Right ventricle myocardium inferior (tissue), 1 donor: Measurements from ENCODE around the gene GPSM1. TPM values are rescaled to one million over a fixed set of nuclear protein-coding genes. Genes with fewer than 3 reads are reported as not detected.
"Not testable (repeated sequence)": the region's sequence is repeated elsewhere in the genome, so short reads cannot be mapped to it uniquely, and the experiment has no call there.

ENCODE experiments used
- ATAC-seq: fragments of 200-7000 bp; cut with Tn5 transposase; one replicate; pipeline ENCODE4 v1.9.1; 2020; ENCODE audit warnings: mild to moderate bottlenecking, moderate library complexity
- DNase-seq: peaks from one replicate; pipeline ENCODE4 v3.0.0; 2021; ENCODE audit errors: missing footprints
- intact Hi-C: fragments of 100-400 bp; cut with DNase I; formaldehyde crosslinking; loops from one replicate; pipeline ENCODE4 v1.11.0; 2022
- total RNA-seq: library from RNA; stranded (reverse); fragmentation: NEBNext Ultra II Directional; extraction: Animal tissue kit (Norgen Biotek cat#: 25700); gene quantifications from one replicate; pipeline ENCODE4 v1.2.1, GENCODE V29; 2021
- donor health status: DM: no; HTN: yes; CAD: no; lungs with severe emphysema.

Gene GPSM1
- total RNA-seq, 1 donor from 2014 or later, result 48.6 TPM

GRCh38 chr9:136347472-136348256 lies 20.3 kb downstream of the GPSM1 start:
- no peak for DNase-seq
- ATAC-seq, result no peak
- intact Hi-C loops, result no loop called here

GRCh38 chr9:136348691-136349090 lies 21.4 kb downstream of the GPSM1 start:
- intact Hi-C loops, result no loop called here
- no peak for ATAC-seq
- no peak for DNase-seq

GRCh38 chr9:136349546-136349945 lies 22.2 kb downstream of the GPSM1 start:
- intact Hi-C loops, result no loop called here
- DNase-seq (no peak), ATAC-seq (no peak)

GRCh38 chr9:136351252-136351800 lies 24.0 kb downstream of the GPSM1 start:
- ATAC-seq (no peak), DNase-seq (no peak)
- intact Hi-C loops, result no loop called here

- ATAC-seq, DNase-seq, intact Hi-C loops: not testable (repeated sequence)
These were observed 24.5 kb downstream of the GPSM1 start for GRCh38 chr9:136351868-136352267.

- intact Hi-C loops, result no loop called here
- DNase-seq (no peak), ATAC-seq (peak; percentile 16)
These were observed 25.3 kb downstream of the GPSM1 start for GRCh38 chr9:136352682-136353081.

- ATAC-seq (no peak), DNase-seq (no peak)
These were observed 25.7 kb downstream of the GPSM1 start for GRCh38 chr9:136353088-136353487.

GRCh38 chr9:136353757-136354488 lies 26.6 kb downstream of the GPSM1 start:
- intact Hi-C loops, result no loop called here
- DNase-seq (no peak), ATAC-seq (peak; percentile 17)

More at GRCh38 chr9:136353088-136353487, 25.7 kb downstream of the GPSM1 start:
- intact Hi-C loops, result no loop called here

- intact Hi-C loops, result no loop called here
- ATAC-seq, result peak; percentile 60
- DNase-seq, result no peak
These were observed 27.3 kb downstream of the GPSM1 start for GRCh38 chr9:136354592-136355085.

GRCh38 chr9:136355616-136356557 lies 28.5 kb downstream of the GPSM1 start:
- intact Hi-C loops, result no loop called here
- ATAC-seq (no peak), DNase-seq (no peak)

GRCh38 chr9:136357202-136357725 lies 29.9 kb downstream of the GPSM1 start:
- DNase-seq (no peak), ATAC-seq (no peak)
- intact Hi-C loops, result no loop called here

GRCh38 chr9:136358016-136358415 lies 30.7 kb downstream of the GPSM1 start:
- DNase-seq (no peak), ATAC-seq (no peak)
- intact Hi-C loops, result no loop called here

- ATAC-seq, result no peak
- intact Hi-C loops, result no loop called here
- no peak for DNase-seq
These were observed 31.5 kb downstream of the GPSM1 start for GRCh38 chr9:136358888-136359287.

- intact Hi-C loops, result no loop called here
- ATAC-seq, result no peak
- DNase-seq, result no peak
These were observed 32.7 kb downstream of the GPSM1 start for GRCh38 chr9:136359774-136360718.

- intact Hi-C loops, result no loop called here
- DNase-seq (no peak), ATAC-seq (no peak)
These were observed 33.9 kb downstream of the GPSM1 start for GRCh38 chr9:136361047-136361753.

- intact Hi-C loops, result no loop called here
- ATAC-seq, result peak; percentile 15
- DNase-seq, result no peak
These were observed 34.6 kb downstream of the GPSM1 start for GRCh38 chr9:136361754-136362449.
